NCI-H2227 (cell line): ENCODE data around the gene FCGR2B.
"Not testable (repeated sequence)": the region's sequence is repeated elsewhere in the genome, so short reads cannot be mapped to it uniquely, and the experiment has no call there.

Source experiments
- DNase-seq: peaks from one replicate; lab custom pipeline; 2025; ENCODE audit not compliant: unreplicated experiment; lab: John Stamatoyannopoulos, UW

FCGR2B gene

DNA sequence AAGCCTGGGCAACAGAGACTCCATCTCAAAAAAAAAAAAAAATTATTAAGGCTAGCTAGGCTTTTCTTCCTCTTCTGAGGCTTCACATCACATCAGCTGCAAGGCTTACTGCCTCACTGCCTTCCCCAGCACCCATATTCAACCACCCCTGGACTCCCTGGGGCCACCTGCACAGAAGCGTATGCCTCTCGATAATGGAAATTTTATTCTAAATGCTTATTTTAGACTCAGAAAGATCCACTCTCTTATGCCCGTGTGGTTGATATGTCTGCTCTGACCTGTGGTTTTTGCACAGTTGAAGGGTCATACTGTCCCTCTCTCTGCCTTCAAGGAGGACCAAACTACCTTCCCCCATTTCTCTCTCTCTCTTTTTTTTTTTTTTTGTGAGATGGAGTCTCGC lies 42.6 kb downstream of the FCGR2B start:
- no peak for DNase-seq

DNA sequence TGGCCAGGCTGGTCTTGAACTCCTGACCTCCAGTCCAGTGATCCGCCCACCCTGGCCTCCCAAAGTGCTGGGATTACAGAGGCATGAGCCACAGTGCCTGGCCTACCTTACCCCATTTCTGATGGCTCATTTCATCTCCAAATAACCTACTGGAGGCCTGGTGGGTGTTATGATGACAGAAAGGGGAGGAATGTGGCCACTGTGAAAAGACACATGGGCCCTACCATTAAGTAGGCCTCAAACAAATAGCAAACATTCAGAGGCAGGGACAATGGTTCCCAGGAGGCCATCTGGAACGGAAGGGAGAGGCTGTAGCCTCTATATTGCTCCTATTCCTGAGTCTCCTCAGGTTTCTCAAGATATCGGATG lies 43.2 kb downstream of the FCGR2B start:
- DNase-seq = no peak

- DNase-seq = no peak
These were observed 43.8 kb downstream of the FCGR2B start, which contains the start of gene FCRLA for GRCh38 chr1:161706482-161707347. FCRLA (plus strand) TSS chr1:161707229; CDS start chr1:161707265, 36 bp downstream.

- DNase-seq = no peak
These were observed 44.6 kb downstream of the FCGR2B start for GRCh38 chr1:161707503-161707902.

DNA sequence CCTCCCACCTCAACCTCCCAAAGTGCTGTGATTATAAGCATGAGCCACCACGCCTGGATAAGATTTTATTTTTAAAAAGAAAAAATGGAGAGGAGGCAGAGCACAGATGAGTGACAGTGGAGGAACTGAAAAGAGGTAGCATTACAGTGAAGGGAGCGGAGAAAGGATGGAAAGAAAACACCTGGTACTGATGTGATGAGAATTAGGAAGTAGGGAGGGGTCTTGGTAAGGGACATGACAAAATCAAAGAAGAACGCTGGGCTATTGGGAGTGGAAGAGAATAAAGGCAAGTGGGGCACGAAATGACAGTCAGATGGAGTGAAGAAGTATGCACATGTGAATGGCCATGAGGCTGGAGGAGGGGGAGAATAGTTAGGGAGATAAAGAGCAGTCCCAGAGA lies 46.4 kb downstream of the FCGR2B start:
- DNase-seq = no peak

DNA sequence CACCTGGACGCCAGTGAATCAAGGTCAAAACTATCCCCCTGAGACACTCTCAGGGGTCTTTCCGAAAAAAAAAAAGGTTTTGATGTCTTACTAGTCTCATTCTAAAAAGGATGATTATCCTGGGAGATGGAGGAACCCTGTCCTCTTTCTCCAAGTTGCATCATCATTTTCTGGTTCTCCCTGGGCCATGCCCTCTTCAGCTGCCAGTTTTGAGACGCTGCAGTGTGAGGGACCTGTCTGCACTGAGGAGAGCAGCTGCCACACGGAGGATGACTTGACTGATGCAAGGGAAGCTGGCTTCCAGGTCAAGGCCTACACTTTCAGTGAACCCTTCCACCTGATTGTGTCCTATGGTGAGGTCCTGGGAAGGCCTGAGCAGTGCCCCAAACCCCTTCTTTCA lies 47.6 kb downstream of the FCGR2B start:
- DNase-seq = no peak

DNA sequence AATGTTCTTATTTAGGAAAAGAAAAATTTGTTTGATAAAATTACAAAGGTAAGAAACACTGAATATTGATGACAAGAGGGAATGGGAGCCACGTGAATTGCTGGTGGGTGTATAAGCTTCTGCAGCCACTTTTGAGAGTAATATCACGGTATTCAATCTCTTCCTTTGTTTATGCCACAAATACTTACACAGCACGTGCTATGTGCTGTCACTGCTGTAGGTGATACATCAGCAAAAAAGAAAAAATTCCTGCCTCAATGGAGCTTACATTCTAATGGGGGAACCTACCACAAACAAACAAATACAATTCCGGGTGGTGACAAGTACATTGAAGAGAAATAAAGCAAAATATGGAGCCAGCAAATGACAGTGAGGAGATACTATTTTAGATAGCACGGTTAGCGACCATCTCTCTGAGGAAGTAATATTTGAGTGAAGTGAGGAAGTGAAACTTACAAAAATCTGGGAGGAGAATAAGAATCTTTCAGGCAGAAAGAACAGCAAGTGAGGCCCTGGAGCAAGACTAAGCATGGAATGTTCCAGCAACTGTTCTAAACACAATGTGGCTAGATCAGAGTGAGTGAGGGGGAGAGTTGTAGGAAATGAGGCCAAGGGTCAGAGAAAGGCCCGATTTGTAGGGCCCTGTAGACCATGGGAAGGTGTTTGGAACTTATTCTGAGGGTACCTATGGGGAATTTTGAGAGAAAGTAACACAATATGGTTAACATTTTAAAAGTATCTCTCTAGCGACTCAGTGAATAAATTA lies 55.8 kb downstream of the FCGR2B start:
- no peak for DNase-seq

GRCh38 chr1:161719325-161719611 lies 56.3 kb downstream of the FCGR2B start:
- no peak for DNase-seq

DNA sequence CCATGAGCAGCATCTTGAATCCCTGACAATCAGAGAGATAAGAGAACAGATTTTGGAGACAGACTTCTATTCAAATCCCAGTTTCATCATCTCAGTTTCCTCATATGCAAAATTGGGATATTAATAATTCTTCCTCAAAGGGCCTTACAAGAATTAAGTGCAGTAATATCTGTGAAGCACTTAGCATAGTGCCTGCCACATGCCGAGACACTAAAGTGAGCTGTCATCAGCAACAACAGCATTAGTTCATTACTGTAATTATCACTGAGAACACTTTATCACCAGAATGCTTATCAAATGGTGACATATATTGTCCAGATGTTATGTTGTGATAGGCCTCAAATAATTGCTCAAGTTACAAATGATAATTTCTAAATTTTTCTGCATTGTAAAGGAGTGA lies 57.5 kb downstream of the FCGR2B start:
- no peak for DNase-seq

DNA sequence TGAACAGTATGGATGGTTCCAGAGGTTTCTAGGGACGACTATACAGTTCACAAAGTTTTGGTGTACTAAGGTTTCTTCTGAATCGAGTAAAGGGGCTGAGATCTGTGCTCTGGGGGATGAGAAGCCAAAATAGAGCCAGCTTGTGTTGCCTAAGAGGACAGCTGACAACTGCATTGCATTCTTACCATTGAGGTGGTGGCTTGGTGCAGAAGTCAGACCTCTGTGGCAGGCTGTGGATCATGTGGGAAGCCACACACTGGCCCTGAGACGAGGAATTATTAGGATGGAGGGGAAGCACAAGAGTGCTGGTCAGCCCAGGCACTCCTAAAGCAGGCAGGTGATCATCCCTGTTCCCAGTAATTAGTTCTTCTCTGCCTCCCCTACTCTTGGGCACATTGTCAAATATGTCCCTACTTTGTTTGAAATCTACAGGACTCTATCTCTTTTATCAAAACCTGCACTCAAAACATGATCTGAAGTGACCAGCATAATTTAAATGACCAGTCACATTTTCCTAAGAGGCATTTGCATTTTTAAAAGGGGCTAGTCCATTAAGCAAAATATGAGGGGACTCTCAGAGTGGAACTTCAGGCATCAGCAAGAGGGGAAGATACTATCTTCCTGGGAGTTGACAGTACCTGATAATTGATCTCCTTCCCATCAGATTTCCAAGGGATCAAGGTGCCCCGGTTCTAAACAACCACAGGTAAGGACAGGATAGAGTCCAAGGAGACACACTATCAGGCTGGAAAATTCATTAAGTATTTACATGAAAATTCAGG lies 58.2 kb downstream of the FCGR2B start, which contains the start of gene FCRLB:
Gene FCRLB, plus strand, starts transcription at position 589 of the 782 bp plus-strand sequence. CDS start 1,129 bp downstream, outside the sequence.
- DNase-seq = no peak

- DNase-seq = no peak
These were observed 58.9 kb downstream of the FCGR2B start for GRCh38 chr1:161721738-161722343.

GRCh38 chr1:161722406-161722805 lies 59.5 kb downstream of the FCGR2B start:
- DNase-seq = no peak

GRCh38 chr1:161723459-161724141 lies 60.7 kb downstream of the FCGR2B start:
- no peak for DNase-seq

GRCh38 chr1:161725258-161725907 lies 62.4 kb downstream of the FCGR2B start:
- DNase-seq = not testable (repeated sequence)

GRCh38 chr1:161725908-161726472 lies 63.0 kb downstream of the FCGR2B start:
- DNase-seq = peak; percentile 58

- DNase-seq = peak; percentile 83
These were observed 63.7 kb downstream of the FCGR2B start for GRCh38 chr1:161726473-161727255.

DNA sequence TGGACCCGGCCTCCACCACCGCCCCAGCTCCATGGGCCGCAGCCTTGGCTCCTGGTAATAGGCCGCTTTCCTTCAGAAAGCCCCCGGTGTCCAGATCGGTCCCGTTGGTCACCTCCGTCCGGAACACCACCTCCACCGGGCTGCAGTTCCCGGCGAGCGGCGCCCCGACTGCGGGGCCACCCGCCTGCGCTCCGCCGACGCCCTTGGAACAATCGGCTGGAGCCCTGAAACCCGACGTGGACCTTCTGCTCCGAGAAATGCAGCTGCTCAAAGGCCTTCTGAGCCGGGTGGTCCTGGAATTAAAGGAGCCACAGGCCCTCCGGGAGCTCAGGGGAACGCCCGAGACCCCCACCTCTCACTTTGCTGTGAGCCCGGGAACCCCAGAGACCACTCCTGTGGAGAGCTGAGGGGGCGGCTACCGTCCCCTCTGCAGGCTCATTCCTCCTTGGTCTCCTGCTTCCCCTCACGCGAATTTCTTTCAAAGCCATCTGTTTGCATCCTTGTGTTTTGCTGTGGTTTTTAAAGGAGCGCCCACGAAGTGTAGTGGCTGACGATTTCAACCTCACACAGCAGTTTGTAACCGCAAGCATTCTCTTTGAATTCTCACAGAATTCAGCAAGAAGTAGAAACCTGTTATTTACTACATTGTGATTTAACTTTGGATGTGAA lies 64.4 kb downstream of the FCGR2B start:
- DNase-seq = peak; percentile 38
